BJ (cell line): ENCODE data around the gene CNOT10. TPM values are rescaled to one million over a fixed set of nuclear protein-coding genes. Genes with fewer than 3 reads are reported as not detected.

ENCODE experiments used
- CTCF ChIA-PET: fragments of 350-600 bp; formaldehyde crosslinking; extraction: SDS; loops from one replicate; lab custom pipeline; 2021; ENCODE audit warnings: antibody characterized with exemption, inconsistent platforms; lab: Yijun Ruan, JAX
- POLR2A ChIA-PET: fragments of 300-600 bp; sonication (Branson Sonifier 250); formaldehyde crosslinking; extraction: SDS; loops from one replicate; lab custom pipeline; 2021; ENCODE audit warnings: antibody characterized with exemption; lab: Charles Lee
- DNase-seq: peaks from one replicate; pipeline ENCODE4 v3.0.0-alpha.2; 2011; ENCODE audit warnings: low read depth
- H3K27me3 ChIP-seq: 2 replicates; pipeline ENCODE4 v1.6.0; 2011; ENCODE audit warnings: low read length; ENCODE audit not compliant: control insufficient read depth, insufficient read depth
- H3K36me3 ChIP-seq: 2 replicates; pipeline ENCODE4 v1.5.1; 2011; ENCODE audit warnings: low read length; ENCODE audit not compliant: control insufficient read depth, insufficient read depth
- H3K4me3 ChIP-seq: 2 replicates; pipeline ENCODE4 v1.5.1; 2011; ENCODE audit warnings: low read depth, mild to moderate bottlenecking, control low read depth, low read length
- CTCF ChIP-seq: IDR thresholded peaks from 2 replicates; pipeline ENCODE4 v1.5.1; 2011; ENCODE audit warnings: low read depth, mild to moderate bottlenecking, control low read depth, inconsistent platforms, low read length, moderate library complexity; ENCODE audit not compliant: insufficient read depth
- polyA plus RNA-seq: library from polyadenylated mRNA; depleted of rRNA; stranded (reverse); fragments of >200 nt; gene quantifications from 2 replicates; pipeline ENCODE4 v1.2.3, GENCODE V29; 2011

Gene CNOT10
- polyA plus RNA-seq, 1 experiment = 20.0 TPM

- ChIA-PET CTCF (no interaction called here), POLR2A (no interaction called here)
- Histone ChIP-seq H3K4me3 (no peak overlapping the region), H3K36me3 (peaks cover 1% of the 10 kb centered on the region; the same call in 1 of the 2 replicates), H3K27me3 (no peaks in the 10 kb centered on the region)
- TF ChIP-seq CTCF = no peak
- DNase-seq = no peak
Measured at GRCh38 chr3:32709346-32709745, 24.4 kb downstream of the CNOT10 start.

GRCh38 chr3:32712506-32713055 lies 27.6 kb downstream of the CNOT10 start:
- CTCF ChIA-PET = interaction anchor here (1.0 kb wide), 1 partner anchor 14 kb away, joined by 5 read pairs; no protein-coding TSS in a partner anchor
- DNase-seq = no peak

GRCh38 chr3:32713181-32713580 lies 28.2 kb downstream of the CNOT10 start:
- DNase-seq = no peak
- ChIA-PET POLR2A (no interaction called here), CTCF (interaction anchor here (1.0 kb wide), 1 partner anchor 15 kb away, joined by 5 read pairs; no protein-coding TSS in a partner anchor)

More at GRCh38 chr3:32712506-32713055, 27.6 kb downstream of the CNOT10 start:
- peaks cover 1% of the 10 kb centered on the region; the same call in 1 of the 2 replicates for H3K36me3 ChIP-seq
- POLR2A ChIA-PET = no interaction called here
- TF ChIP-seq CTCF = no peak
- H3K27me3 ChIP-seq = no peaks in the 10 kb centered on the region
- no peak overlapping the region for H3K4me3 ChIP-seq

GRCh38 chr3:32719335-32719734 lies 34.3 kb downstream of the CNOT10 start:
- CTCF ChIA-PET = no interaction called here
- Histone ChIP-seq H3K36me3 (peaks cover 1% of the 10 kb centered on the region; the same call in 1 of the 2 replicates), H3K4me3 (no peak overlapping the region), H3K27me3 (no peaks in the 10 kb centered on the region)
- DNase-seq = no peak
- no peak for TF ChIP-seq CTCF
- POLR2A ChIA-PET = no interaction called here

More at GRCh38 chr3:32713181-32713580, 28.2 kb downstream of the CNOT10 start:
- no peak for TF ChIP-seq CTCF
- no peaks in the 10 kb centered on the region for H3K27me3 ChIP-seq
- H3K36me3 ChIP-seq = peaks cover 1% of the 10 kb centered on the region; the same call in 1 of the 2 replicates
- no peak overlapping the region for H3K4me3 ChIP-seq

- POLR2A ChIA-PET = no interaction called here
- H3K27me3 ChIP-seq = no peaks in the 10 kb centered on the region
- no peak for TF ChIP-seq CTCF
- CTCF ChIA-PET = no interaction called here
- H3K4me3 ChIP-seq = no peak overlapping the region
- H3K36me3 ChIP-seq = peaks cover 1% of the 10 kb centered on the region; the same call in 1 of the 2 replicates
- DNase-seq = no peak
Measured at GRCh38 chr3:32719931-32720330, 34.9 kb downstream of the CNOT10 start.
